Activated naive CD8-positive, alpha-beta T cell treated with anti-CD3 and anti-CD28 coated beads, Interleukin-2, amount 10 ng/mL, durations not matched to agents 7 days and 5 days (primary cell): Measurements from ENCODE around the gene KLK5. TPM values are rescaled to one million over a fixed set of nuclear protein-coding genes. Genes with fewer than 3 reads are reported as not detected.
"Not testable (repeated sequence)": the region's sequence is repeated elsewhere in the genome, so short reads cannot be mapped to it uniquely, and the experiment has no call there.

ENCODE experiments used
- ATAC-seq: fragments of 150-1000 bp; cut with Tn5 transposase; one replicate; pipeline ENCODE4 v1.10.0; 2021; ENCODE audit warnings: low read depth, moderate library complexity
- POLR2A ChIA-PET: fragments of 350-600 bp; sonication (Branson Sonifier 250); formaldehyde crosslinking; loops from one replicate; lab custom pipeline; 2021; ENCODE audit warnings: antibody characterized with exemption; lab: Charles Lee
- DNase-seq: peaks from one replicate; pipeline ENCODE4 v3.0.0; 2021
- H3K27ac Mint-ChIP-seq: one replicate; pipeline ENCODE4 v1.8.0; 2022; ENCODE audit warnings: mild to moderate bottlenecking, mixed read lengths
- H3K27me3 Mint-ChIP-seq: one replicate; pipeline ENCODE4 v1.8.0; 2022; ENCODE audit warnings: mild to moderate bottlenecking, moderate library complexity, mixed read lengths
- H3K36me3 Mint-ChIP-seq: one replicate; pipeline ENCODE4 v1.8.0; 2021; ENCODE audit warnings: mild to moderate bottlenecking, mixed read lengths
- H3K4me1 Mint-ChIP-seq: one replicate; pipeline ENCODE4 v1.8.0; 2021; ENCODE audit warnings: mixed read lengths
- H3K4me3 Mint-ChIP-seq: one replicate; pipeline ENCODE4 v1.8.0; 2022; ENCODE audit warnings: mild to moderate bottlenecking, moderate library complexity, mixed read lengths
- H3K9me3 Mint-ChIP-seq: one replicate; pipeline ENCODE4 v1.8.0; 2021; ENCODE audit warnings: mixed read lengths
- total RNA-seq, 2 experiments: library from RNA; stranded (reverse); gene quantifications; one replicate each; pipeline ENCODE4 v1.2.3, GENCODE V29; 2021

The KLK5 gene
- total RNA-seq, 2 experiments from 2014 or later = not detected

- no peak for DNase-seq
- Mint-ChIP-seq H3K27me3 (peaks cover 22% of the 10 kb centered on the region), H3K36me3 (no peaks in the 10 kb centered on the region), H3K4me1 (no peaks in the 10 kb centered on the region), H3K9me3 (no peaks in the 10 kb centered on the region), H3K4me3 (no peak overlapping the region), H3K27ac (no peak overlapping the region)
- POLR2A ChIA-PET = no interaction called here
- ATAC-seq = no peak
Observed at GRCh38 chr19:50902640-50903039, 50.2 kb downstream of the KLK5 start.

- ATAC-seq = no peak
- H3K4me1 Mint-ChIP-seq = no peaks in the 10 kb centered on the region
- peaks cover 1% of the 10 kb centered on the region for H3K9me3 Mint-ChIP-seq
- H3K36me3 Mint-ChIP-seq = no peaks in the 10 kb centered on the region
- H3K27me3 Mint-ChIP-seq = peaks cover 13% of the 10 kb centered on the region
- H3K27ac Mint-ChIP-seq = no peak overlapping the region
- no peak for DNase-seq
- POLR2A ChIA-PET = no interaction called here
- no peak overlapping the region for H3K4me3 Mint-ChIP-seq
Observed at GRCh38 chr19:50899569-50899968, 53.3 kb downstream of the KLK5 start.

GRCh38 chr19:50898018-50898417 lies 54.8 kb downstream of the KLK5 start:
- Mint-ChIP-seq H3K9me3 (peaks cover 6% of the 10 kb centered on the region), H3K27ac (no peak overlapping the region), H3K36me3 (no peaks in the 10 kb centered on the region), H3K4me3 (no peak overlapping the region), H3K27me3 (peaks cover 16% of the 10 kb centered on the region), H3K4me1 (no peaks in the 10 kb centered on the region)
- POLR2A ChIA-PET = no interaction called here
- DNase-seq (no peak), ATAC-seq (no peak)

- Mint-ChIP-seq H3K9me3 (peaks cover 6% of the 10 kb centered on the region), H3K4me1 (no peaks in the 10 kb centered on the region), H3K4me3 (no peak overlapping the region), H3K36me3 (no peaks in the 10 kb centered on the region), H3K27me3 (peaks cover 16% of the 10 kb centered on the region), H3K27ac (no peak overlapping the region)
- no peak for DNase-seq
- POLR2A ChIA-PET = no interaction called here
- ATAC-seq = no peak
Observed at GRCh38 chr19:50897612-50898011, 55.2 kb downstream of the KLK5 start.

- DNase-seq = no peak
- POLR2A ChIA-PET = no interaction called here
- H3K27me3 Mint-ChIP-seq = peaks cover 16% of the 10 kb centered on the region
Observed at GRCh38 chr19:50897191-50897607, 55.6 kb downstream of the KLK5 start.

GRCh38 chr19:50896591-50897190 lies 56.1 kb downstream of the KLK5 start:
- peaks cover 17% of the 10 kb centered on the region for H3K27me3 Mint-ChIP-seq
- DNase-seq (no peak), ATAC-seq (no peak)
- H3K4me3 Mint-ChIP-seq = no peak overlapping the region
- H3K27ac Mint-ChIP-seq = no peak overlapping the region
- H3K9me3 Mint-ChIP-seq = peaks cover 6% of the 10 kb centered on the region
- POLR2A ChIA-PET = no interaction called here
- no peaks in the 10 kb centered on the region for H3K4me1 Mint-ChIP-seq
- no peaks in the 10 kb centered on the region for H3K36me3 Mint-ChIP-seq

More at GRCh38 chr19:50897191-50897607, 55.6 kb downstream of the KLK5 start:
- no peak for ATAC-seq
- H3K36me3 Mint-ChIP-seq = no peaks in the 10 kb centered on the region
- no peak overlapping the region for H3K4me3 Mint-ChIP-seq
- H3K9me3 Mint-ChIP-seq = peaks cover 6% of the 10 kb centered on the region
- no peaks in the 10 kb centered on the region for H3K4me1 Mint-ChIP-seq
- no peak overlapping the region for H3K27ac Mint-ChIP-seq

- H3K4me3 Mint-ChIP-seq, POLR2A ChIA-PET, ATAC-seq: not testable (repeated sequence)
Observed at GRCh38 chr19:50896089-50896590, 56.7 kb downstream of the KLK5 start.

GRCh38 chr19:50894478-50895356 lies 58.1 kb downstream of the KLK5 start:
- DNase-seq (no peak), ATAC-seq (no peak)
- Mint-ChIP-seq H3K27me3 (peaks cover 20% of the 10 kb centered on the region), H3K36me3 (no peaks in the 10 kb centered on the region), H3K4me1 (no peaks in the 10 kb centered on the region), H3K9me3 (peaks cover 6% of the 10 kb centered on the region), H3K27ac (no peak overlapping the region), H3K4me3 (no peak overlapping the region)
- POLR2A ChIA-PET = no interaction called here

More at GRCh38 chr19:50896089-50896590, 56.7 kb downstream of the KLK5 start:
- not testable (repeated sequence) for DNase-seq, H3K36me3 Mint-ChIP-seq, H3K4me1 Mint-ChIP-seq, H3K9me3 Mint-ChIP-seq, H3K27ac Mint-ChIP-seq
- H3K27me3 Mint-ChIP-seq = peaks cover 18% of the 10 kb centered on the region

Other genes with a start within 250 kb of the KLK5 start
- not detected for gene SHANK1, start 233.2 kb downstream of the KLK5 start, total RNA-seq
- gene CLEC11A, start 229.7 kb downstream of the KLK5 start, total RNA-seq = 1 to 10 TPM; 2.4 to 2.7 TPM
- gene GPR32, start 182.6 kb downstream of the KLK5 start, total RNA-seq = not detected
- not detected for gene ACP4, start 162.6 kb downstream of the KLK5 start, total RNA-seq
- gene KLK1, start 129.3 kb downstream of the KLK5 start, total RNA-seq = 1 to 10 TPM; 1.4 to 2.7 TPM
- gene KLK15, start 119.5 kb downstream of the KLK5 start, total RNA-seq = not detected
- not detected for gene KLK3, start 98.1 kb downstream of the KLK5 start, total RNA-seq
- gene KLK2, start 79.6 kb downstream of the KLK5 start, total RNA-seq = under 1 TPM in 1 of 2 experiments, not detected in 1; 0.44 TPM
- gene KLK4, start 41.6 kb downstream of the KLK5 start, total RNA-seq = not detected
- gene KLK6, start 16.6 kb upstream of the KLK5 start, total RNA-seq = not detected
- not detected for gene KLK7, start 30.9 kb upstream of the KLK5 start, total RNA-seq
- gene KLK8, start 48.6 kb upstream of the KLK5 start, total RNA-seq = not detected
- not detected for gene KLK10, start 66.7 kb upstream of the KLK5 start, total RNA-seq
- not detected for gene KLK11, start 73.6 kb upstream of the KLK5 start, total RNA-seq
- not detected for gene KLK12, start 82.0 kb upstream of the KLK5 start, total RNA-seq
- gene KLK13, start 112.1 kb upstream of the KLK5 start, total RNA-seq = not detected
- gene KLK14, start 129.8 kb upstream of the KLK5 start, total RNA-seq = under 1 TPM; 0.72 to 0.91 TPM
- gene CTU1, start 155.4 kb upstream of the KLK5 start, total RNA-seq = 10 to 100 TPM in 1 of 2 experiments, 1 to 10 TPM in 1; 9.4 to 10.1 TPM
- 1 to 10 TPM; 1.3 to 2.0 TPM for gene SIGLEC9, start 171.9 kb upstream of the KLK5 start, total RNA-seq
- gene SIGLEC7, start 189.3 kb upstream of the KLK5 start, total RNA-seq = under 1 TPM; 0.33 to 0.40 TPM